22Rv1 (cell line): Measurements from ENCODE around the gene FYB1.
A peak's percentile ranks its signal among the peaks of the same experiment; 100 is the strongest.

Experiments
- H3K27ac ChIP-seq: fragments of 450-650 bp; 2 replicates; pipeline ENCODE4 v1.5.1; 2017
- ZFX ChIP-seq: fragments of 450-650 bp; IDR thresholded peaks from 2 replicates; pipeline ENCODE4 v1.6.1; 2017; ENCODE audit warnings: antibody characterized with exemption, borderline replicate concordance
- TF ChIP-seq, protein P1 (sequence below): fragments of 450-650 bp; IDR thresholded peaks from 2 replicates; pipeline ENCODE4 v1.5.1; 2017; ENCODE audit warnings: mild to moderate bottlenecking

The FYB1 gene

DNA sequence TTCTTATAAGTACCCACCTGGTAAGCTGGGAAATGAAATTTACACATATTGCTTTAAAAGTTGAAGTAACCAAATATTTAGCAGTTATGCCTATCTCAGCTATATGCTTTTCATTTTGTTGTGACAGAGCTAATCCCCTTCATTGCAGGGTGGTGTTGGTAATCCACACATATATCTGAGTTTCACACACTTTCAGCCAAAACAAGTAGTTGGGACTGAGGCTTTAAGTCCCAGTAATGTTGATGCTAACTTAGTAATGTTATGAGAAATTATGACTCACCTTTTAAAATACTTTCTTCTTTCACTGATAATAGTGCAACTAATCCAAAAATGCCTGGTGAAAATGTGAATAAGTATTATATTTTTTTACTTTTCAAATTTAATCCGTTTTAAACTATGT, 126.0 kb downstream of the FYB1 start:
- H3K27ac ChIP-seq = no peak overlapping the region
- TF ChIP-seq, protein P1, sequence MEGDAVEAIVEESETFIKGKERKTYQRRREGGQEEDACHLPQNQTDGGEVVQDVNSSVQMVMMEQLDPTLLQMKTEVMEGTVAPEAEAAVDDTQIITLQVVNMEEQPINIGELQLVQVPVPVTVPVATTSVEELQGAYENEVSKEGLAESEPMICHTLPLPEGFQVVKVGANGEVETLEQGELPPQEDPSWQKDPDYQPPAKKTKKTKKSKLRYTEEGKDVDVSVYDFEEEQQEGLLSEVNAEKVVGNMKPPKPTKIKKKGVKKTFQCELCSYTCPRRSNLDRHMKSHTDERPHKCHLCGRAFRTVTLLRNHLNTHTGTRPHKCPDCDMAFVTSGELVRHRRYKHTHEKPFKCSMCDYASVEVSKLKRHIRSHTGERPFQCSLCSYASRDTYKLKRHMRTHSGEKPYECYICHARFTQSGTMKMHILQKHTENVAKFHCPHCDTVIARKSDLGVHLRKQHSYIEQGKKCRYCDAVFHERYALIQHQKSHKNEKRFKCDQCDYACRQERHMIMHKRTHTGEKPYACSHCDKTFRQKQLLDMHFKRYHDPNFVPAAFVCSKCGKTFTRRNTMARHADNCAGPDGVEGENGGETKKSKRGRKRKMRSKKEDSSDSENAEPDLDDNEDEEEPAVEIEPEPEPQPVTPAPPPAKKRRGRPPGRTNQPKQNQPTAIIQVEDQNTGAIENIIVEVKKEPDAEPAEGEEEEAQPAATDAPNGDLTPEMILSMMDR = no peak

DNA sequence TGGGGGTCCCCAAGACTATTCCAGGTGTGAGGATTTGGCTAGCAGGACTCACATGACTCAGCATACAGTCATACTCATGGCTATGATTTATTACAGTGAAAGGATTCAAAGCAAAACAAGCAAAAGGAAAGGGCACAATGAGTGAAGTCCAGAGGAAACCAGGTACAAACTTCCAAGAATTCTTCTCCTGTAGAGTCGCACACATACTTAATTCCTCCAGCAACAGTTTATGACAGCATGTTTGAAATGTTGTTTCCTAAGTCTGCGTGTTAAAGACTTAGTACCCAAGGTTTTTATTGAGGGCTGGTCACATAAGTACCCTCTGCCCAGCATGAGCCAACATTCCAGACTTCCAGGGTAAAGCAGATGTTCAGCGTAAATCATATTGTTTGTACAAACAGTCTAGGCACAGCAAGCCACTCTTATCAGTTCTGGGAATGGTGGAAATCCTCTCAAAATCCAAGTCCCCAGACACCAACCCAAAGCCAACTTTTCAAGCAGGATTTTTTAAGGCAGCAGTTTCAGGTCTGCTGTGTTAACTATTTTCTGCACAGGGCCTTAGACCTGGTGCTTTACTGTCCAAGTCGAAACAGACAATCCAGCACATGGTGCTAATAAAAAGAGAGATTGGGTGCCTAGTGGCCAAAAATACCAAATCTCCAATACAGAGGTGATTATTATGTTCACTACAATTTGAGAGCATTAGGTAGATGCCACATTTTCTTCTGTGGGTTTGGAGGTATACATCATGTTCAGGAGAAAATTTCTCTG, 126.6 kb downstream of the FYB1 start:
- TF ChIP-seq, protein P1 = no peak
- no peak for TF ChIP-seq ZFX

DNA sequence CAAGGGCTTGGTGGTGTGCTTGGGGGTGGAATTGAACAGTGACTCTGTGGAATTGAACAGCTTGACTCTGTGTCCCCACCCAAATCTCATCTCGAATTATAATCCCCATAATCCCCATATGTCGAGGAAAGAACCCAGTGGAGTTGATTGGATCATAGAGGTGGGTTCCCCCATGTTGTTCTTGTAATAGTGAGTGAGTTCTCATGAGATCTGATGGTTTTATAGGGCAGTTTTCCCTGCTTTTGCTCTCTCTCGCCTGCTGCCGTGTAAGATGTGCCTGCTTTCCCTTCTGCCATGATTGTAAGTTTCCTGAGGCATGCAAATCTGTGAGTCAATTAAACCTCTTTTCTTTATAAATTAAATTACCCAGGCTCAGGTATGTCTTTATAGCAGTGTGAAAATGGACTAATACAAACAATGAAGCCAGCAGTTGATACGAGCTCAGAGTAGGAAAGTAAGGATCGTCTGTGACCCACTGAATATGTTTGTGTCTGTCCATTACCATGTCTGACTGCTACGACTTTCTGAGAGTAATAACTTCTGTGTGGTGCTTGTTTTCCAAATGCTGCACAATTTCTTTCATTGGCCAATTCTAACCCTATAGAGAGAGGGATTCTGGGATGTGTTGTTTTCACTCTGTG, 127.3 kb downstream of the FYB1 start:
- TF ChIP-seq ZFX = no peak
- TF ChIP-seq, protein P1 = no peak
- no peak overlapping the region for H3K27ac ChIP-seq

More for the DNA sequence above, 126.6 kb downstream of the FYB1 start:
- H3K27ac ChIP-seq = no peak overlapping the region

DNA sequence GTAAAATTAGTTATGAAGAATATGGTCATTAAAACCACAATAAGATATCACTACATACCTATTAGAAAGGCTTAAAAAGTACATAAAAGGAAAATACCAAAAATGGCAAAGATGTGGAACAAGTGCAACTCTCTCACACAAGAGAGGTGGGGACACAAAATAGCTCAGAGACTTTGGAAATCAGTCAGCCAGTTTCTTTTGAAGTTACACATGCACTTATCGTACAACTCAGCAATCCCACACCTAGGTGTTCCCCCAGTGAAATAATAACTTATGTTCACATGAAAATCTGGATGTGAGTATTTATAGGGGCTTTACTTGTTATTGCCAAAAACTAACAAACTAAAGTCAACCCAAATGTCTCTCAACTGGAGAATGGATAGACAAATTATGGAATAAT, 135.4 kb downstream of the FYB1 start:
- no peak overlapping the region for H3K27ac ChIP-seq
- no peak for TF ChIP-seq ZFX
- TF ChIP-seq, protein P1 = no peak

DNA sequence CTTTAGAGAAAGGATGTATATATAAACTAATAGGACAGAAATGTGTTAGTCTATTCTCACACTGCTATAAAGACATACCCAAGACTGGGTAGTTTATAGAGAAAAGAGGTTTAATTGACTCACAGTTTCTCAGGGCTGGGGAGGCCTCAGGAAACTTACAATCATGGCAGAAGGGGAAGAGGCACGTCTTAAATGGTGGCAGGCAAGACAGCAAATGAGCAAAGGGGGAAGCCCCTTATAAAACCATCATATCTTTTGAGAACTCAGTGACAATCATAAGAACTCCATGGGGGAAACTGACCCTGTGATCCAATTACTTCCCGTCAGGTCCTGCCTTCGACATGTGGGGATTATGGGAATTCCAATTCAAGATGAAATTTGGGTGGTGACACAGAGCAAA, 136.4 kb downstream of the FYB1 start:
- no peak overlapping the region for H3K27ac ChIP-seq
- no peak for TF ChIP-seq ZFX
- TF ChIP-seq, protein P1 = no peak

DNA sequence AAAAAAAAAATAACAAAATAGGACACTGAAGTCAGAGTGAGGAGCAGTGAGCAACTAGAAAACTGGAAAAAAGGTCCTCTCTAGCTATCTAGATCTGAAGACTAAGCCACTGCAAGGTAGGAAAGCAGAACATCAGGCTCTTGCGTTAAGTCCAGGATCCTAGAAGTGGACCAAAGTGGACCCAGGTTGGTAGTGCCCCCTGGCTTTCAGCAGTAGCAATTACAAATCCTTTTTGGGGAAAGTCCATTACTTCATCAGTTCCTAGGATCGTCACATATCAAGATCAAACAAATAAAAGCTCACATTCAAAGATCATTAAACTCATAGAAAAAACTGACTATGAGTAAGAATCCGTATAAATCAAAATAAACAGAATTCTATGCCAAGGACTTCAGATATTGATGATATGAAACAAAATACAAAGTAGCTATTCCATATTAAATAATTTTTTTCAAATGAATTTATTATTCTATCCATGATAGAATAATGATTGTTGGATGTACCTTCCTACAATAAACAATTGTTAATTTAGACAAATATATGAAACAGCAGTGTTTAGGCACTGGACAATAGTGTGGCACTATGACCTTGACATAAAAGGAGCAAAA, 138.7 kb downstream of the FYB1 start:
- no peak overlapping the region for H3K27ac ChIP-seq
- TF ChIP-seq ZFX = no peak
- TF ChIP-seq, protein P1 = peak; percentile 89

DNA sequence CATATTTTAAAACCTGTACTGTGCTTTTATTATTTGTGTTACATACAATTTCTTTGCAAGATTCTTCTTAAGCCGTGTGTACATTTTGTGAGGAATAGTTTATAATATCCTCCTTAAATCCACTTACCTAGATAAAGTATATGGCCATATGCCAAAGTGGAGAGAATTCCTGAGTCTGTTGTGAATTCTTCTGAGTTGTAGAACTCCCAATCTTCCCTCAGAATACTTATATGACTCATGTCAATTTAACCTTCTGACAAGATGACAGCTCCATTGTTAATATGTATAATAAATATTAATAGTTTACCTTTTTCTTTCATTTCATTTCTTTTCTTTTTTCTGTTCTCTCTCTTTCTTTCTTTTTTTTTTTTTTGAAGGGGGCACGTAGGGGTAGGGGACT, 139.2 kb downstream of the FYB1 start:
- no peak overlapping the region for H3K27ac ChIP-seq

More for the DNA sequence above, 139.2 kb downstream of the FYB1 start:
- TF ChIP-seq, protein P1 = no peak
- TF ChIP-seq ZFX = no peak
